ENCODE measurements around the gene PROB1.
A peak's percentile ranks its signal among the peaks of the same experiment; 100 is the strongest.
"Not testable (repeated sequence)": the region's sequence is repeated elsewhere in the genome, so short reads cannot be mapped to it uniquely, and the experiment has no call there.

PROB1 gene

GRCh38 chr5:139414581-139415130 is 19.8 kb upstream of the PROB1 start:
- no peak for DNase-seq (ENCODE audit: low read depth in 2 of 2)

- no peak for DNase-seq (ENCODE audit: low read depth in 2 of 2)
Observed at GRCh38 chr5:139413963-139414362, 19.1 kb upstream of the PROB1 start.

- no peak for DNase-seq (ENCODE audit: low read depth in 2 of 2)
Observed at GRCh38 chr5:139413153-139413552, 18.2 kb upstream of the PROB1 start.

DNA sequence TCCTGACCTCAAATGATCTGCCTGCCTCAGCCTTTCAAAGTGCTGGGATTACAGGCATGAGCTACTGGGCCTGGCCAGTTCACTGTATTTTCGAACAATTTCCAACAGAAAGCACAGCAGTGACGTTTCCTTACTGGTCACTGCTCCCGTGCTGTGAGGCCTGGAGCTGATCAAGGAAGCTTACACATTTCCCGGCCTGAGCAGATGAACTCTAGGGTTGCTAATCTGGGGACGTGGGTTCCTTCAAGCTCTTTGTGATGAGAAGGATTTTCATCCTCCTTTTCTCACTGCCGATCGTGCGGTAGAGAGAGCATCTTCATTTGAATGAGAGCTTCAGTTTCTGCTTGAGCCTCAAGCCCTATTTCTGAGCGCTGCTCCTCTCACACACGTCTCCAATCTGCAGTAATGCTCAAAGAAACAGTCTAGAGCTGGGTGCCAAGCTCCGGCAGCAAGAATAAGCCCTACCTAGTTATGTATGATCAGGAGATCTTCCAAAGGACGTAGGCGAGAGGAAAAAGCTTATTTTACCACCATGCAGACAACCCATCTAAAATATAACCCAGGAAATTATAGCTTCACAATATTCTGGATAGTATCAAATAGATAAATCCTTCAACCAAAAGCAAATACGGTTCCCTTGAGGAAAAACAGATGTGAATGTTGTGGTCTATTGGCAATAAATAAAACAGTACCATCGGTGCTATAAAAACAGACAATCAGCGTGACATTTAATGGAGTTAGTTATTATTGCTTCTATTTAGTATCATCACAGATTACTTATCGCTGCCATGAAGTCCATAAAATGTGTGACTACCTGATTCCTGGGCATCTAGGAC is 16.3 kb upstream of the PROB1 start:
- no peak for DNase-seq (ENCODE audit: low read depth in 2 of 2)

DNA sequence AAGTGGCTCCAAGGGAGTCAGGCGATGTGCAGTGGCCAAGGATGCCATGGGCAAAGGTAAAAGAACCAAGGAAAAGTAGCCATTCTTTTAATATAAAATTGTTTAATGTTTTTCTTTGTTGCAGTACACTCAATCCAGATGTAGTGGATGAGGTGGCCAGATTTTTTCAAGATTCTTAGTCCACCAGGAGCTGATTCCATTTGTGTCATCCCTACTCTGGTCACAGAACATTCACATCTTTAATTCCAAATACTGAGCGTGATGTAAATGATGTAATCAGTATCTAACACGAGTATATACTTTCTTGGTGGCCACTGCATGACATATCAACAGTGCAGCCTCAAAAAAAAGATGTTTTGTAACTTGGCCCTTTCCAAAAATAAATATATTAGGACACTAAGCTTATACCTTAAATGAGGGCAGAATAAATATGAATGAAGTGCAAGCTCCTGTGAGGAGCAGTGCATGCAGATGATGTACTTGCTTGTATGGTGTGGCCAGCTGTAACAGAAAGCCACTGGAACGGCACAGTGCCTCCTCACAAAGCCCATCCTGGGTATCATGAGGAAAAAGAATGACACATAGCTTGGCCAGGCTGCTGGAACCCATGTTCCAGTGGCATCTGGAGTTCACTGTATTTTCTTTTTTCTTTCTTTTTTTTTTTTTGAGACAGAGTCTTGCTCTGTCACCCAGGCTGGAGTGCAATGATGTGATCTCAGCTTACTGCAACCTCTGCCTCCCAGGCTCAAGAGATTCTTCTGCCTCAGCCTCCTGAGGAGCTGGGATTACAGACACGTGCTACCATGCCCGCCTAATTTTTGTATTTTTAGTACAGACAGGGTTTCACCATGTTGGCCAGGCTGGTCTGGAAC is 15.5 kb upstream of the PROB1 start:
- DNase-seq (ENCODE audit: low read depth in 2 of 2) = no peak

- DNase-seq (ENCODE audit: low read depth in 2 of 2) = not testable (repeated sequence)
Observed at GRCh38 chr5:139409116-139409515, 14.2 kb upstream of the PROB1 start.

- no peak for DNase-seq (ENCODE audit: low read depth in 2 of 2)
Observed at GRCh38 chr5:139408191-139408590, 13.3 kb upstream of the PROB1 start.

GRCh38 chr5:139407517-139407916 is 12.6 kb upstream of the PROB1 start:
- DNase-seq (ENCODE audit: low read depth in 2 of 2) = no peak

GRCh38 chr5:139406963-139407362 is 12.1 kb upstream of the PROB1 start:
- DNase-seq (ENCODE audit: low read depth in 2 of 2) = no peak

DNA sequence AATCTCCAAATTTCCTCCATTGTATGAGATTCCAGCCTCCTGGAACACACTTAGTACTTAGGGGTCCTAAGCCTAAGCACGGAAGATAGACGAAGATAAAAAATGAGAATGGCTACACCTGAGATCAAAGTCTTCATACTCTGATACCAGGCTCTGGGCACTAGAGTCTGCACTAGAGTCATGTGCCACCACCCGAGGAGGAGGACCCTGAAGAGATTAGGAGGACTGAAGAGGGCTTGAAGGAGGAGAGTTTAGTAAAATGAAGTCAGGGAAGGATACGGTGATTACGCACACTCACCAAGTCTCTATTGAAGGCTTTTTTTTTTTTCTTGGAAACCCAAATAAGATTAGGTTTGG is 9.6 kb upstream of the PROB1 start:
- DNase-seq (ENCODE audit: low read depth in 2 of 2) = no peak

DNA sequence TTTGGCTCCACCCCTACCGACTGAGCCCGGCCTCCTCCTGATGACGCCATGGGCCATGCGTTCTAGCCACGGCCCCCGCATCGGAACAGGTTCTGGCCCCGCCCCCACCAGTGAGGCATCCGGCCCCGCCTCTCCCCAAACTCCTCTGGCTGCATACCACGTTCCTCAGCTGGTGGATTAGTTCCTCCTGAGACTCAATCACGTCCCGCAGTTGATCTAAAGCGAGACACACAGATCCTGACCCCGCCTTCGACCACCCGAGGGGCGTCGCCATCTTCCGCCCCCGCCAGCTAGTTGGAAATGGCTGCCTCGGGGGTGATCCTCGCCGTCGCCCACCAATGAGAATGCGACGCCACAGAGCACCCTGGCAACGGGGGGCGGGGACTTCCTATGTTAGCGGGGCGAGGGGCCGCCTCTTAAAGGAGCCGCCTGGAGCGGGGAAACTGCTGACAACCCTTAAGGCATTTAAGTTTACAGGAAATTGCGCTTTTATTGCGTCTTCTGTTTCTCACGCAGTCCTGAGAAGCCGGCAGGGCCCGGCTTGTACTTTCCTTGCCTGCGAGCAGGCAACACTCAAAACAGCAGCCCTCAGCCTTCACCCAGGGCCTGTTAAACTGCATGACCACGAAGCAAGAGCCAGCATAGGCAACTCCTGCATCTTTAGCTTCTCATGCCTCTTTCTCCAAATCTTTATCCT is 9.0 kb upstream of the PROB1 start, which contains the start of gene SPATA24:
Gene SPATA24, minus strand, starts transcription at position 303 of the 697 bp plus-strand sequence. Its CDS starts 29 bp downstream, at position 274.
- DNase-seq (ENCODE audit: low read depth in 2 of 2) = peak; percentile 98 to 99

DNA sequence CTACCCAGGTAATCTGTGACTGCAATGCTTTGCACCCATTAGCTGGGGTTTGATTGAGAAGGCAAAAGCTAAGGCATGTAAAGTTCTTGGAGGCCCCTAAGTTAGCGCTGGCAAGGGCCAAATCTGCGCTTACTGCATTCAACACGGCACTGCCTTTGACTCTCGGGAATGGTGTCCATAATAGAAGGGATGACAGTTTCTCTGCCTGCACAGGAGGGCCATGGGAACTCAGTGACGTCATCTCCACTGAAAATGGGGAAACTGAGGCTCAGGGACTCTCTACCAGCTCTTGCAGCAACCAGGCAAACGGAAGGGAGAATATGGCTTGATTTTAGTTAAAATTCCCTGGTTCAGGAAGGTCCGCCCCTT is 8.5 kb upstream of the PROB1 start:
- no peak for DNase-seq (ENCODE audit: low read depth in 2 of 2)

DNA sequence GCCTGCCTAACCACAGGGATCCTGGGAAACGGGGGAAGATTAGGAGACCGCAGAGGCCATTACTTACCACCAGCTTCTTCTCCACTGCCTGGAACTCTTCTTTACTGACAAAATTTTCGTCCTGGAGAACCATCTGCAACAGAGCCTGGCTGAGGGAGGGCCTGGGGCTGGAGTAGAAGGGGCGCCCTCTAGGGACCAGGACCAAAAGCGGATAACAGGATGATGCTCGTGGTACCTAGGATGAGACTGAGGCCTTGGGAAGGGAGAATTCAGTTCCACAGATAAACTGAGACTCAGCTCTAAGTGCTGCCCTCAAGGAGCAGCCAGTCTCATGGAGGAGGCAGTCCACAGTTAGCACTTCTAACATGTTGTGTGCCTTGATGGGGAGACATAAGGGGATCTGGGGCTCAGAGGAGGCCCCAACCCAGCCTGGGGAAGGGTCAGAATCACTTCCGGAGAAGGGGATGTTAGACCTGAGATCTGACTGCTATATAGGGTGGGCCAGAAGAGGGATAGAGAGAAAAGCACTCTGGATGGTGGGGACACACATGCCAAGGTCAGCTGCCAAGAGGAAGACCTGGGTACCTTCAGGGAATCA is 7.8 kb upstream of the PROB1 start:
- no peak for DNase-seq (ENCODE audit: low read depth in 2 of 2)

GRCh38 chr5:139401546-139401945 is 6.6 kb upstream of the PROB1 start:
- no peak for DNase-seq (ENCODE audit: low read depth in 2 of 2)

GRCh38 chr5:139399501-139400121 is 4.7 kb upstream of the PROB1 start:
- DNase-seq (ENCODE audit: low read depth in 2 of 2) = no peak

GRCh38 chr5:139397921-139398320 is 3.0 kb upstream of the PROB1 start:
- DNase-seq (ENCODE audit: low read depth in 2 of 2) = no peak

- DNase-seq (ENCODE audit: low read depth in 2 of 2) = no peak
Observed at GRCh38 chr5:139396691-139397090, 1.8 kb upstream of the PROB1 start.

- DNase-seq (ENCODE audit: low read depth in 2 of 2) = no peak
Observed at GRCh38 chr5:139395844-139396640, 1.1 kb upstream of the PROB1 start.

DNA sequence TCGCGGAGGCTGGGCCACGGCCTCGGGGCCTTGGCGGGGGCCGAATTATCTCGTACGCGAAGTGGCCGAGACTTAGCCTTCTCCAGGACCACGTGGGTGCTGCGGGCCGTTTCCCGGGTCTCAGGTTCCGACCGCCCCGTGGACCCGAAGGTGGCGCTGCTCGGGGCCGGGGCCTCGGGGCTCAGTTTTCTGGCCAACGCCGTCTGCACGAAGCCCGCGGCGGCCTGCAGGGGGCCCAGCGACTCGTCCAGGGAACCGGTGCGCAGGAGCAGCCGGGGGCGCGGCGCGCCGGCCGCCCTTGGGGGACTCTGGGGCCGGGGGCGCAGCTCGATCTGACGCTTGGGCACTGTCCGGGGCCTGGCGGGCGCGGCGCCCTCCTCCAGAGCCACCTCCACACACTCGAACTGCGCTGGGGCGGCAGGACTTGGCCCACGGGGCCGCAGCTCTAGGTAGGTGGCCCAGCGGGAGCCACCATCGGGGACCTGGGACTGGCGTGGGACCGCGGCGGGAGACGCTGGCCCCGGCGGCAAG is 716 bp downstream of the PROB1 start:
- peak in 1 of 2 donors; percentile 62 for DNase-seq (ENCODE audit: low read depth in 2 of 2)
